ENCODE measurements around the gene FKRP. TPM values are rescaled to one million over a fixed set of nuclear protein-coding genes. Genes with fewer than 3 reads are reported as not detected.
A peak's percentile ranks its signal among the peaks of the same experiment; 100 is the strongest.

The FKRP gene
- total RNA-seq, 1 experiment from 2014 or later: 33.1 TPM

DNA sequence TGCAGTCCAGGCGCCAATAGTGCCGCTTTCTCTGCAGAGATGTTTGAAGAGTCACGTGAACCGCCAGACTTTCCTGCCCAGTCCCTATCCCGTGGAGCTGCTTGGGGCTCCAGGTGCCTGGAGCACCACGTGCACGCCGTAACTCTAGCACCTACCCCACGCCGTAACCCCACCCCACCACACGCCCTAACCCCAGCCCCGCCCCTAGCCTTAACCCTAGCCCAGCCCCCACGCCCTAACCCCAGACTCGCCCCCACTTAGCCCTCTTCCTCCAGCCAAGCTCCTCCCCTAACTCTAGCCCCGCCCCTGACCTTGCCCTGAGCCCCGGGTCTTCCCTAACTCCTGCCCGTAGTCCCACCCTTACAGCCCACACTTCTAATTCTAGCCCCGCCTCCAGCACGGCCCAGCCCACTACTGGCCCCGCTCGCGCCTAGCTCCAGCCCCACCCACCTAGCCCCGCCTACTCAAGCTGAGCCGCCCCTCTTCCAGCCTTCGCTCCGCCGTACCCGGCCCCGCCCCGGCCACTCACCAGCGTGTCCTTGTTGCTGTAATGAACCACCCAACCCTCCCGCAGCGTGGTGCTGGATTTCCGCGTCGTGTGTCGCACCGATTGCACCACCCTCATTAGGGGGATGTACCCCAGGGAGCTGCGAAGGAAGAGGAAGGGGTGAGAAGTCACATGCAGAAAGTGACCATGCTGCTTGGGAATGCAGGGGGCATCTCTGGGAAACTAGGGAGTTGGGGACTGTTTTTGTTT is 48.5 kb upstream of the FKRP start:
- peaks cover 79% of the 10 kb centered on the region for H3K36me3 Mint-ChIP-seq (ENCODE audit: insufficient read depth, unreplicated experiment)
- intact Hi-C loops (cut with micrococcal nuclease; ENCODE audit: unreplicated experiment): no loop called here
- no peak overlapping the region for H3K4me3 ChIP-seq (ENCODE audit: low read depth, low read length)
- H3K9me3 Mint-ChIP-seq (ENCODE audit: unreplicated experiment): no peaks in the 10 kb centered on the region
- BruUV-seq (replicated peaks): no TSS peak
- CTCF ChIA-PET: interaction anchor here (0.6 kb wide), 2 partner anchors 34 to 52 kb away, joined by 3 to 5 read pairs; no protein-coding TSS in a partner anchor
- no peaks in the 10 kb centered on the region for H3K27me3 Mint-ChIP-seq (ENCODE audit: insufficient read depth, unreplicated experiment)
- no peak overlapping the region for H3K27ac Mint-ChIP-seq (ENCODE audit: unreplicated experiment)
- no peak overlapping the region for H3K4me3 Mint-ChIP-seq (ENCODE audit: unreplicated experiment)
- no peaks in the 10 kb centered on the region for H3K4me1 ChIP-seq
- TF ChIP-seq, protein P1, sequence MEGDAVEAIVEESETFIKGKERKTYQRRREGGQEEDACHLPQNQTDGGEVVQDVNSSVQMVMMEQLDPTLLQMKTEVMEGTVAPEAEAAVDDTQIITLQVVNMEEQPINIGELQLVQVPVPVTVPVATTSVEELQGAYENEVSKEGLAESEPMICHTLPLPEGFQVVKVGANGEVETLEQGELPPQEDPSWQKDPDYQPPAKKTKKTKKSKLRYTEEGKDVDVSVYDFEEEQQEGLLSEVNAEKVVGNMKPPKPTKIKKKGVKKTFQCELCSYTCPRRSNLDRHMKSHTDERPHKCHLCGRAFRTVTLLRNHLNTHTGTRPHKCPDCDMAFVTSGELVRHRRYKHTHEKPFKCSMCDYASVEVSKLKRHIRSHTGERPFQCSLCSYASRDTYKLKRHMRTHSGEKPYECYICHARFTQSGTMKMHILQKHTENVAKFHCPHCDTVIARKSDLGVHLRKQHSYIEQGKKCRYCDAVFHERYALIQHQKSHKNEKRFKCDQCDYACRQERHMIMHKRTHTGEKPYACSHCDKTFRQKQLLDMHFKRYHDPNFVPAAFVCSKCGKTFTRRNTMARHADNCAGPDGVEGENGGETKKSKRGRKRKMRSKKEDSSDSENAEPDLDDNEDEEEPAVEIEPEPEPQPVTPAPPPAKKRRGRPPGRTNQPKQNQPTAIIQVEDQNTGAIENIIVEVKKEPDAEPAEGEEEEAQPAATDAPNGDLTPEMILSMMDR (IDR thresholded peaks at IDR 0.05; ENCODE audit: insufficient read depth in 1 of 2, low read depth in 1 of 2, low read length in 1 of 2, severe bottlenecking in 1 of 2, unreplicated experiment in 1 of 2): no peak
- POLR2A ChIA-PET: interaction anchor here (0.6 kb wide), 1 partner anchor 1980 kb away, joined by 3 read pairs; no protein-coding TSS in a partner anchor
- no peaks in the 10 kb centered on the region for H3K4me1 Mint-ChIP-seq (ENCODE audit: low read depth, unreplicated experiment)
- DNase-seq: peak; percentile 51 to 77
- H3K27me3 ChIP-seq (replicated peaks; ENCODE audit: control insufficient read depth, insufficient read depth, low read length): no peaks in the 10 kb centered on the region
- H3K36me3 ChIP-seq (ENCODE audit: control insufficient read depth, insufficient read depth, low read length): peaks cover 5% of the 10 kb centered on the region
- H3K9me3 ChIP-seq: no peaks in the 10 kb centered on the region

DNA sequence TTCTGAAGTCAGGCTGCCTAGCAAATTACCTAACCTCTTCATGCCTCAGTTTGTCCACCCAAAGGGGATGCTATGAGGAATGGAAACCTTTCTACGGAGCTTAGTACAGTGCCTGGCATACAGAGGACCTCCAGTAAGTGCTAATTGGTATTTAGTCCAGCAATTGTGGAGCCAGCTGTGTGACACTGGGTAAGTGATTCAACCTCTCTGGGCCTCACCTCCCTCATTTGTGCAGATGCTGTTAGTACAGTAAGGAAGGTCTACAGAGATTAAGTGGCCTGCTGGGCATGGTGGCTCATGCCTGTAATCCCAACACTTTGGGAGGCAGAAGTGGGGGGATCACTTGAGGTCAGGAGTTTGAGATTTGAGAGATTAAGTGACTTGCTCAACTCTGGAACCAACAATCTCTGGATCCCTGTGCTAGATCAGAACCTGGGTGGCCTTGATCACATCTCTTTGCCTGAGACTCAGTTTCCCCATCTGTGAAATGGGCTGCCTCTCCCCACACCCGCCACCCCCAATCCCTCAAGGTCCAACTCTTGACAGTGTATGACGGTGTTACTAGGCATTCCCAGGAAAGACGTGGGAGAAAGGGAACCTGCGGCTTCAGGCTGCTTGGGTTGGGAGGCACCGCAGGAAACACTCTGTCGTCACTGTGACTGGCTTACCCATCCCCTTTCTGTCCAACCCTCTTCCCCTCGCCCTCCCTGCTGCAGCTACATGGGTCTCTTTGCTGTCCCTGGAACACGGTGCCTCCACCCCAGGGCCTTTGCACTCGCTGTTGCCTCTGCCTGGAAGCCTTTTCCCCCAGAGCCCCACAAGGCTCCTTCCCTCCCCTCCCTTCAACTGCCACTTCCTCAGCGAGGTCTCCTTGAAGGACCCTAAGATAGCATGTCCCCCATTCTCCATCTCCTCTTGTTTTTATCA is 47.2 kb upstream of the FKRP start:
- intact Hi-C loops (cut with micrococcal nuclease; ENCODE audit: unreplicated experiment): no loop called here
- ChIA-PET POLR2A (no interaction called here), CTCF (interaction anchor here (0.9 kb wide), 1 partner anchor 16 kb away, joined by 3 read pairs; no protein-coding TSS in a partner anchor)
- peaks cover 2% of the 10 kb centered on the region; the same call in 1 of the 2 replicates for H3K36me3 ChIP-seq (ENCODE audit: control insufficient read depth, insufficient read depth, low read length)
- no peaks in the 10 kb centered on the region for H3K9me3 ChIP-seq
- DNase-seq: no peak
- Mint-ChIP-seq H3K9me3 (ENCODE audit: unreplicated experiment) (no peaks in the 10 kb centered on the region), H3K27me3 (ENCODE audit: insufficient read depth, unreplicated experiment) (no peaks in the 10 kb centered on the region), H3K36me3 (ENCODE audit: insufficient read depth, unreplicated experiment) (peaks cover 79% of the 10 kb centered on the region), H3K4me1 (ENCODE audit: low read depth, unreplicated experiment) (no peaks in the 10 kb centered on the region), H3K4me3 (ENCODE audit: unreplicated experiment) (no peak overlapping the region), H3K27ac (ENCODE audit: unreplicated experiment) (no peak overlapping the region)
- H3K4me3 ChIP-seq (ENCODE audit: low read depth, low read length): no peak overlapping the region
- BruUV-seq (replicated peaks): no TSS peak
- TF ChIP-seq, protein P1 (IDR thresholded peaks at IDR 0.05; ENCODE audit: insufficient read depth in 1 of 2, low read depth in 1 of 2, low read length in 1 of 2, severe bottlenecking in 1 of 2, unreplicated experiment in 1 of 2): no peak
- H3K4me1 ChIP-seq: no peaks in the 10 kb centered on the region
- no peaks in the 10 kb centered on the region for H3K27me3 ChIP-seq (replicated peaks; ENCODE audit: control insufficient read depth, insufficient read depth, low read length)

DNA sequence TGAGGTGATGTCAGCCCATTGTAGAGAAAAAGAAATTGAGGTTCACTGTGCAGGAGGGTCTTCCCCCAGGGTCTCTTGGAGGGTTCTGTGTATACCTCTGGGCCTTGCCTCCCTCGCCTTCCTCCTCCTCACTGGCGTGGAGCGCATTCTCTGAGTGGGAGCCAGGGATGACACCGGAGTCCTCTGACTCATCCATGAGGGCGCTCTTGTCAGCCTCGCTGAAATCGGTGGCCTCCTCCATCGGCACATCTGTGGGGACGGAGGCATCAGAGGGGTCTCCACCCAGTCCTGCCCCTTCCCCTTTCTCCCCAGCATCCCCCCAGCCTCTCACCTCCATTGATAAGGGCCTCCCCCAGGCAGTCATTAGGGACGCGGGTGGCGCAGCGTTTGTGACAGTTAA is 45.2 kb upstream of the FKRP start:
- no peak for DNase-seq
- H3K4me3 ChIP-seq (ENCODE audit: low read depth, low read length): no peak overlapping the region
- no peak overlapping the region for H3K4me3 Mint-ChIP-seq (ENCODE audit: unreplicated experiment)
- no peaks in the 10 kb centered on the region for H3K27me3 ChIP-seq (replicated peaks; ENCODE audit: control insufficient read depth, insufficient read depth, low read length)
- H3K27me3 Mint-ChIP-seq (ENCODE audit: insufficient read depth, unreplicated experiment): no peaks in the 10 kb centered on the region
- intact Hi-C loops (cut with micrococcal nuclease; ENCODE audit: unreplicated experiment): no loop called here
- no peaks in the 10 kb centered on the region for H3K4me1 Mint-ChIP-seq (ENCODE audit: low read depth, unreplicated experiment)
- TF ChIP-seq, protein P1 (IDR thresholded peaks at IDR 0.05; ENCODE audit: insufficient read depth in 1 of 2, low read depth in 1 of 2, low read length in 1 of 2, severe bottlenecking in 1 of 2, unreplicated experiment in 1 of 2): no peak
- no peaks in the 10 kb centered on the region for H3K9me3 ChIP-seq
- no peaks in the 10 kb centered on the region for H3K4me1 ChIP-seq
- peaks cover 86% of the 10 kb centered on the region for H3K36me3 Mint-ChIP-seq (ENCODE audit: insufficient read depth, unreplicated experiment)
- H3K36me3 ChIP-seq (ENCODE audit: control insufficient read depth, insufficient read depth, low read length): peaks cover 2% of the 10 kb centered on the region
- H3K27ac Mint-ChIP-seq (ENCODE audit: unreplicated experiment): no peak overlapping the region
- H3K9me3 Mint-ChIP-seq (ENCODE audit: unreplicated experiment): no peaks in the 10 kb centered on the region
- no TSS peak for BruUV-seq (replicated peaks)
- ChIA-PET CTCF (no interaction called here), POLR2A (no interaction called here)
